ENCODE measurements around the gene ACVR1B. TPM values are rescaled to one million over a fixed set of nuclear protein-coding genes. Genes with fewer than 3 reads are reported as not detected.

The ACVR1B gene
- total and polyA plus RNA-seq, 2 of the 8 experiments (the other 6 are each of a cell fraction or from before 2014, with no cell fraction given): 16.0 to 19.2 TPM

- TF ChIP-seq CTCF (IDR thresholded peaks at IDR 0.05; ENCODE audit: control extremely low read depth in 1 of 3, insufficient read depth in 1 of 3, low read depth in 1 of 3, low read length in 3 of 3) (peak in 1 of 3 experiments; percentile 2; a peak in 1 of 4 replicates), ATF3 (IDR thresholded peaks at IDR 0.05; ENCODE audit: insufficient read depth, low read depth, low read length) (no peak), GABPA (IDR thresholded peaks at IDR 0.05; ENCODE audit: borderline replicate concordance, insufficient read depth, low read length) (no peak), TEAD4 (IDR thresholded peaks at IDR 0.05; ENCODE audit: low read depth, low read length) (no peak), TCF12 (IDR thresholded peaks at IDR 0.05; ENCODE audit: low read depth, low read length) (no peak)
Observed at GRCh38 chr12:52041695-52042123, 90.2 kb downstream of the ACVR1B start (continued).
